Motor neuron (in vitro differentiated cells): ENCODE measurements around the gene ACP5. TPM values are rescaled to one million over a fixed set of nuclear protein-coding genes. Genes with fewer than 3 reads are reported as not detected.
"Not testable (repeated sequence)": the region's sequence is repeated elsewhere in the genome, so short reads cannot be mapped to it uniquely, and the experiment has no call there.

Experiments
- ATAC-seq, 8 experiments: fragments of 200-7000 bp; cut with Tn5 transposase; replicated peaks in 6 of 8; 2 replicates each; pipeline ENCODE4 v1.8.0; 2021; ENCODE audit warnings: mild to moderate bottlenecking in 8 of 8, moderate library complexity in 8 of 8
- H3K27ac ChIP-seq, 2 donors: fragments of 250-450 bp; sonication (Bioruptor Pico); 2 replicates each; pipeline ENCODE4 v1.9.0; 2021; ENCODE audit warnings: antibody characterized with exemption in 2 of 2, mild to moderate bottlenecking in 2 of 2, moderate library complexity in 1 of 2
- H3K4me1 ChIP-seq, 2 donors: fragments of 250-450 bp; sonication (Bioruptor Pico); replicated peaks in 1 of 2; 2 replicates each; pipeline ENCODE4 v1.6.1; 2021; ENCODE audit warnings: antibody characterized with exemption in 2 of 2, mild to moderate bottlenecking in 2 of 2, moderate library complexity in 1 of 2
- H3K4me3 ChIP-seq, 5 donors: fragments of 250-450 bp; sonication (Bioruptor Pico); 2 replicates each; pipeline ENCODE4 v1.9.0; 2021; ENCODE audit warnings: antibody characterized with exemption in 5 of 5, mild to moderate bottlenecking in 5 of 5, moderate library complexity in 4 of 5
- WGBS, 10 experiments: fragments of 450-650 bp; shearing (Covaris generic); methylation state at CpG; one replicate each; pipeline ENCODE4 v1.0.0; 2022; 5-methylcytosine and 5-hydroxymethylcytosine counted together
- in situ Hi-C, 9 experiments: fragments of 400-800 bp; cut with MboI; loops; one replicate each; pipeline ENCODE4 v1.15.0; 2021; ENCODE audit warnings: low sequenced_read_pairs in 9 of 9, low pct_unique_long_range_greater_than_20kb in 2 of 9; ENCODE audit not compliant: unreplicated experiment in 9 of 9
- total RNA-seq, 8 experiments: library from RNA; unstranded; fragments of 300-600 nt; gene quantifications; 2 replicates each; pipeline versions ENCODE4 v1.2.3 to v1.2.4, GENCODE V29; 2022

The ACP5 gene
- 10 to 100 TPM in 1 of 8 experiments, 1 to 10 TPM in 5, under 1 TPM in 2; 0.29 to 10.1 (median 2.4) TPM for total RNA-seq

DNA sequence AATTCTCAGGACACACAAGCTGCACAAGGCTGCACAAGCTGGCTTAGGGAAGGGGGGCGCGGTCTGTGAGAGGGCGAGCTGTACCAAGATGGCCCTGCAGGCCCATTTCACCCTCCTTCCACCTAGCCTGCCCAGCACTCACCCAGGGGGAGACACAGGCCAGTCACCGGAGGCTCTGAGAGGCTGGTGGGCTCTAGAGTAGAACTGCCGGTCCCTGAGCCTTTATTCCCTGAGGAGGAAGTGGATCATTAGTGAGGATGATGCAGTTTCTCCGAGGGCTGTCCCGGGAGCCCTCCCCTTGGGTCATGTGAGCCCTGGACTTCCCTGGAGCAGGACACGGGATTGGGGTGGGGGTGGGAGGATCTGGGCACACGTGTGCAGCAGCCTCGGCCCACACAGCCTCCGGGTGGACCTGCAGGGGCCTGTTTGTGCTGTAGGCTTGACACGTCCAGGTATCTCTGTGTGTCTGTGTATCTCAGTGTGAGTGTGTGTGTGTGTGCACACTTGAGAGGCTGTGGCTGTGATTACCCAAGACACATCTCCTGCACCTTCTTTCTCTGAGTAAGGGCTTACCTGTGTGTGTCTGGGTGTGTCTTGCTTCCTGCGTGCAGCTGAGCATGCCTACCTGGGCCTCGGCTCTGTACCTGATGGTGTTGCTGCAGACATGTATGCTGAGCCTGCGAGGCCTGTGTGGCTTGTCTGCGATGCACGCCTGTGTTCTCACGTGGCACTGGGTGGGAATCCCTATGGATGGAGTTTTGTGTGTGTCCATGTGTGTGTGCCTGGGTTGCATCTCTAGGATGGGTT, at the start of gene ACP5:
ACP5 (minus strand) TSS at position 195 of the 807 bp plus-strand sequence. CDS start 328 bp downstream, outside the sequence.
- H3K27ac ChIP-seq, result peak within 1 kb of the TSS; percentile 61 to 85
- in situ Hi-C loops, result no loop called here
- H3K4me1 ChIP-seq, result peaks cover 26 to 29% of the 10 kb centered on the region in 2 donors
- peak within 1 kb of the TSS in 2 of 5 donors; percentile 16 to 31 for H3K4me3 ChIP-seq
- peak; percentile 31 to 86 (median 82) for ATAC-seq
- WGBS, 10 experiments, result 50 to 100% (median 87%) methylated on average over 1 to 5 of the region's 18 CpGs; no CpG with 5 or more reads in 4 of the 10 experiments

GRCh38 chr19:11626252-11626651, 48.8 kb upstream of the ACP5 start:
- WGBS, 10 experiments, result 60 to 81% (median 75%) methylated on average over 1 to 9 of the region's 15 CpGs; no CpG with 5 or more reads in 4 of the 10 experiments
- no peak overlapping the region for H3K4me3 ChIP-seq
- H3K4me1 ChIP-seq, result no peaks in the 10 kb centered on the region
- no peak overlapping the region for H3K27ac ChIP-seq
- no peak for ATAC-seq
- in situ Hi-C loops, result no loop called here

DNA sequence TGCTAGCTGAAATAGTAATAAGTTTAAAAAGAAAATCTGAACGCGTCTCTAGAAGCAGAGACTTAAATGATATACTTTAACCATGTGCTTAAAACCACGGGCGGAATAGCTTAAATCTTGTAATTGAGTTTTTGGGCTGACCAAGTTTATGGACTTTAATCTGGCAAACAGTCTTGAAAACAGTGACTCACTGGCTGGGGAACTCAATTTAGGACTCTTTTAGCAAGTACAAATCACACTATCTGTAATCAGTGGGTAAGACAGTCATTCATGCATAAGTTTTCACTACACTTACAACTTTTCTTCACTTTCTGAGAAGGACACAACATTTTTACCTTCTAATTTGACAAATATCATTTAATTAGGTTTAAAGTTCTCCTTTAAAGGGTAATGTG, 46.6 kb upstream of the ACP5 start:
- Histone ChIP-seq H3K4me1 (no peaks in the 10 kb centered on the region), H3K4me3 (no peak overlapping the region), H3K27ac (no peak overlapping the region)
- 5 to 92% (median 39%) methylated on average over 1 to 4 of the region's 4 CpGs; no CpG with 5 or more reads in 1 of the 10 experiments for WGBS, 10 experiments
- in situ Hi-C loops, result no loop called here
- peak in 3 of 8 experiments; percentile 18 to 66 (median 55) for ATAC-seq

GRCh38 chr19:11622401-11622800, 45.0 kb upstream of the ACP5 start:
- WGBS, 10 experiments, result 48 to 80% (median 78%) methylated on average over 1 to 3 of the region's 3 CpGs; no CpG with 5 or more reads in 5 of the 10 experiments
- H3K4me1 ChIP-seq, in situ Hi-C loops, H3K4me3 ChIP-seq, ATAC-seq, H3K27ac ChIP-seq: not testable (repeated sequence)

DNA sequence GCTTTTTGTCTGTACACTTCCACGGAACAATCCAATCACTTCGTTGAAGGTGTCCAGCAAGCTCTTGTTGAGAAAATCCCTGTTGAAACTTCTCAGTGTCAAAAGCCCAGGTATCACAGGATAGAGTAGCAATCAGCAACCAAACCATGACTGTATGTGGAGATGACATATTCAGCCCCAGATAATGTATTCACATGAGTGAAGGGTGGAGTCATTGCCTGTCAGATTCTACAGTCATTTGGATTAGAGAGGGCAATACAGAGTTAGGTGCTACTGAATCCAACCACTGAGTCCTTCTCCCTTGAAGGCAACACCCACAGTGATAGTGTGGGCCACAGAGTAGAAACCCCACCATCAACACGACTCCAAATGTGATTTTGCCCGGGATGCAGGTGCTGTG, 43.1 kb upstream of the ACP5 start:
- in situ Hi-C loops, result no loop called here
- Histone ChIP-seq H3K4me3 (no peak overlapping the region), H3K4me1 (no peaks in the 10 kb centered on the region), H3K27ac (no peak overlapping the region)
- peak in 2 of 8 experiments; percentile 51 to 62 for ATAC-seq
- 78 to 100% (median 93%) methylated on average over 2 to 4 of the region's 4 CpGs; no CpG with 5 or more reads in 5 of the 10 experiments for WGBS, 10 experiments

DNA sequence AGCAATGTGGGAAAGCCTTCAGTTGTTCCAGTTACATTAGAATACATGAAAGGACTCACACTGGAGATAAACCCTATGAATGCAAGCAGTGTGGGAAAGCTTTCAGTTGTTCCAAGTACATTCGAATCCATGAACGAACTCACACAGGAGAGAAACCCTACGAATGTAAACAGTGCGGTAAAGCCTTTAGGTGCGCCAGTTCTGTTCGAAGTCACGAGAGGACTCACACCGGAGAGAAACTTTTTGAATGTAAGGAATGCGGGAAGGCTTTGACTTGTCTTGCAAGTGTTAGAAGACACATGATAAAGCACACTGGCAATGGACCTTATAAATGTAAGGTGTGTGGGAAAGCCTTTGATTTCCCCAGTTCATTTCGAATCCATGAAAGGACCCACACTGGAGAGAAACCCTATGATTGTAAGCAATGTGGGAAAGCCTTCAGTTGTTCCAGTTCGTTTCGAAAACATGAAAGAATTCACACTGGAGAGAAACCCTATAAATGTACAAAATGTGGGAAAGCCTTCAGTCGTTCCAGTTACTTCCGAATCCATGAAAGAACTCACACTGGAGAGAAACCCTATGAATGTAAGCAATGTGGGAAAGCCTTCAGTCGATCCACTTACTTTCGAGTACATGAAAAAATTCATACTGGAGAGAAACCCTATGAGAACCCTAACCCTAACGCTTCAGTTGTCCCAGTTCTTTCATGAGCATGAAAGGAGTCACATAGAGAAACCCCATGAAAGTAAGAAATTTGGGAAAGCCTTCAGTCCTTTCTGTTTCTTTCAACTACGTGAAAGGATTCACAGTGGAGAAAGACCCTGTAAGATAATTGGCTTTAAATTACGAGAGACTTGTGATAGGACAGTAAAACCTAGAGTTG, 40.0 kb upstream of the ACP5 start:
- 84 to 100% (median 97%) methylated on average over 8 to 19 of the region's 19 CpGs for WGBS, 10 experiments
- H3K4me1 ChIP-seq, result no peaks in the 10 kb centered on the region
- no peak overlapping the region for H3K4me3 ChIP-seq
- no peak overlapping the region for H3K27ac ChIP-seq
- in situ Hi-C loops, result no loop called here
- ATAC-seq, result no peak

GRCh38 chr19:11612816-11613511, 35.5 kb upstream of the ACP5 start:
- no peak overlapping the region for H3K27ac ChIP-seq
- in situ Hi-C loops, result no loop called here
- no peak for ATAC-seq
- WGBS, 10 experiments, result 60 to 100% (median 96%) methylated on average over 1 to 4 of the region's 5 CpGs; no CpG with 5 or more reads in 3 of the 10 experiments
- H3K4me3 ChIP-seq, result no peak overlapping the region
- no peaks in the 10 kb centered on the region for H3K4me1 ChIP-seq

GRCh38 chr19:11611730-11612129, 34.3 kb upstream of the ACP5 start:
- Histone ChIP-seq H3K4me3 (no peak overlapping the region), H3K27ac (no peak overlapping the region), H3K4me1 (no peaks in the 10 kb centered on the region)
- in situ Hi-C loops, result no loop called here
- no peak for ATAC-seq
- 11 to 100% (median 83%) methylated on average over 1 of the region's 1 CpG; no CpG with 5 or more reads in 3 of the 10 experiments for WGBS, 10 experiments

DNA sequence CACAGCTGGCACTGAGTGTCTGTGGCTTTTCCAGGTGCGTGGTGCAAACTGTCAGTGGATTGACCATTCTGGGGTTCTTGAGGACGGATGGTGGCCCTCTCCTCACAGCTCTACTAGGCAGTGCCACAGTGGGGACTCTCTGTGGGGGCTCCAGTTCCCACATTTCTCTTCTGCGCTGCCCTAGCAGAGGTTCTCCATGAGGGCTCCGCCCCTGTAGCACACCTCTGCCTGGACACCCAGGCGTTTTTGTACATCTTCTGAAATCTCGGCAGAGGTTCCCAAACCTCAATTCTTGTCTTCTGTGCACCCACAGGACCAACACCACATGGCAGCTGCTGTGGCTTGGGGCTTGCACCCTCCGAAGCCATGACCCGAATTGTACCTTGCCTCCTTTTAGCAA, 29.0 kb upstream of the ACP5 start:
- Histone ChIP-seq H3K27ac (no peak overlapping the region), H3K4me3 (no peak overlapping the region), H3K4me1 (no peaks in the 10 kb centered on the region)
- 80 to 100% (median 91%) methylated on average over 2 to 4 of the region's 8 CpGs; no CpG with 5 or more reads in 4 of the 10 experiments for WGBS, 10 experiments
- ATAC-seq, result no peak
- in situ Hi-C loops, result no loop called here

- H3K4me3 ChIP-seq, result not testable (repeated sequence)
These were observed 22.3 kb upstream of the ACP5 start for GRCh38 chr19:11599704-11600103.

DNA sequence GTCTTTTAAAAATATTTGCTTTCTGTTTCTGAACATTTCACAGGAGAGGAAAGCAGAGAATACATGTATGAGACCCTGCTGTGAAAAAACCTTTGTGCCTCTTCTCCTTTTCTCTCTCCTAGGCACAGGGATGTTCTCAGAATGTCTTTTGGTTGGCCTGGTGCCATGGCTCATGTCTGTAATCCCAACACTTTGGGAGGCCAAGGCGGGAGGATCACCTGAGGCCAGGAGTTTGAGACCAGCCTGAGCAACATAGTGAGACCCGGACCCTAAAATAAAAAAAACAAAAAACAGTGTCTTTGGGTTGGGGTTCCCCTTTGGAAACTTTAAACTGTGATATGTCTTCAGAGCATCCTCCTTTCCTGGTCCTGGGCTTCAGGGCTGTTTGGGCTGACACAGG, 21.3 kb upstream of the ACP5 start:
- ATAC-seq, result no peak
- Histone ChIP-seq H3K27ac (no peak overlapping the region), H3K4me1 (peaks cover 7 to 17% of the 10 kb centered on the region in 2 donors), H3K4me3 (peak overlapping the region; percentile 65 to 99 (median 90))
- 60 to 100% (median 100%) methylated on average over 1 to 2 of the region's 2 CpGs; no CpG with 5 or more reads in 3 of the 10 experiments for WGBS, 10 experiments
- in situ Hi-C loops, result no loop called here

More at GRCh38 chr19:11599704-11600103, 22.3 kb upstream of the ACP5 start:
- 60 to 100% (median 98%) methylated on average over 1 to 7 of the region's 8 CpGs; no CpG with 5 or more reads in 1 of the 10 experiments for WGBS, 10 experiments
- ATAC-seq, H3K27ac ChIP-seq, in situ Hi-C loops: not testable (repeated sequence)
- peaks cover 7 to 17% of the 10 kb centered on the region in 2 donors for H3K4me1 ChIP-seq

DNA sequence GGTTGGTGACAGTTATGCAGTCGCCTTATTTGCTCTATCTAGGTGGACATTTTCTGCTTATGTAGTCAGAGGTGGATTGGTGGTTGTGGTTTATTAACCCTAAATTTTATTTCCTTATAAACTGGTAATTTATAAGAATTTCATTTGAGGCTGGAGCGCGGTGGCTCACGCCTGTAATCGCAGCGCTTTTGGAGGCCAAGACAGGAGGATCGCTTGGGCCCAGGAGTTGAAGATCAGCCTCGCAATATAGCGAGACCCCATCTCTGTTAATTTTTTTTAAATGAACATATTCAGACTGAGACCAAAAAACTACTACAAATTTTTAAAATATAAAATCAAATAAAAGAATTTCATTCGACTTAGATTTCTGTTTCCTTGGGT, 20.6 kb upstream of the ACP5 start:
- WGBS, 10 experiments, result 19 to 87% (median 59%) methylated on average over 3 to 10 of the region's 10 CpGs; no CpG with 5 or more reads in 1 of the 10 experiments
- in situ Hi-C loops, result no loop called here
- ATAC-seq, result no peak
- H3K27ac ChIP-seq, result peak overlapping the region; percentile 99
- H3K4me1 ChIP-seq, result peaks cover 7 to 17% of the 10 kb centered on the region in 2 donors
- H3K4me3 ChIP-seq, result peak overlapping the region; percentile 65 to 99 (median 90)
